ENCODE measurements around the gene TAGLN. TPM values are rescaled to one million over a fixed set of nuclear protein-coding genes. Genes with fewer than 3 reads are reported as not detected.
"Not testable (repeated sequence)": the region's sequence is repeated elsewhere in the genome, so short reads cannot be mapped to it uniquely, and the experiment has no call there.

The TAGLN gene
- total RNA-seq, 4 donors from 2014 or later: 1,588 to 9,854 (median 3,936) TPM

GRCh38 chr11:117180661-117181585 lies 18.2 kb upstream of the TAGLN start:
- H3K4me1 ChIP-seq: peaks cover 5 to 10% of the 10 kb centered on the region in 2 donors
- H3K4me3 ChIP-seq: peak overlapping the region in 1 of 2 donors; percentile 23
- H3K36me3 ChIP-seq: no peaks in the 10 kb centered on the region
- H3K9me3 ChIP-seq: no peaks in the 10 kb centered on the region
- peak overlapping the region; percentile 17 to 42 for H3K27ac ChIP-seq
- no peaks in the 10 kb centered on the region for H3K27me3 ChIP-seq
- intact Hi-C loops (cut with DNase I; ENCODE audit: low total_unique reads): loop anchor here (5.0 kb wide), 1 partner anchor 46 kb away; no protein-coding TSS in a partner anchor
- no peak for TF ChIP-seq POLR2A (IDR thresholded peaks at IDR 0.05)
- peak; percentile 58 to 81 (median 72) for TF ChIP-seq CTCF (IDR thresholded peaks at IDR 0.05)
- DNase-seq: peak; percentile 73 to 85

- Histone ChIP-seq H3K27me3 (no peaks in the 10 kb centered on the region), H3K27ac (peak overlapping the region in 1 of 2 donors; percentile 42), H3K36me3 (no peaks in the 10 kb centered on the region), H3K9me3 (no peaks in the 10 kb centered on the region), H3K4me3 (no peak overlapping the region), H3K4me1 (peaks cover 5 to 10% of the 10 kb centered on the region in 2 donors)
- DNase-seq: no peak
- intact Hi-C loops (cut with DNase I; ENCODE audit: low total_unique reads): loop anchor here (5.0 kb wide), 1 partner anchor 45 kb away; no protein-coding TSS in a partner anchor
- TF ChIP-seq POLR2A (IDR thresholded peaks at IDR 0.05) (no peak), CTCF (IDR thresholded peaks at IDR 0.05) (no peak)
Measured at GRCh38 chr11:117181586-117182550, 17.3 kb upstream of the TAGLN start.

GRCh38 chr11:117182551-117182935 lies 16.6 kb upstream of the TAGLN start:
- Histone ChIP-seq H3K4me3 (no peak overlapping the region), H3K9me3 (no peaks in the 10 kb centered on the region), H3K27ac (no peak overlapping the region), H3K36me3 (no peaks in the 10 kb centered on the region), H3K4me1 (peaks cover 5 to 10% of the 10 kb centered on the region in 2 donors), H3K27me3 (no peaks in the 10 kb centered on the region)
- TF ChIP-seq CTCF (IDR thresholded peaks at IDR 0.05) (no peak), POLR2A (IDR thresholded peaks at IDR 0.05) (no peak)
- DNase-seq: no peak
- intact Hi-C loops (cut with DNase I; ENCODE audit: low total_unique reads): loop anchor here (5.0 kb wide), 1 partner anchor 45 kb away; no protein-coding TSS in a partner anchor

- H3K4me3 ChIP-seq, H3K27me3 ChIP-seq, DNase-seq, H3K9me3 ChIP-seq, H3K36me3 ChIP-seq, H3K27ac ChIP-seq, H3K4me1 ChIP-seq: not testable (repeated sequence)
- intact Hi-C loops (cut with DNase I; ENCODE audit: low total_unique reads): loop anchor here (5.0 kb wide), 1 partner anchor 44 kb away; no protein-coding TSS in a partner anchor
Measured at GRCh38 chr11:117183178-117183577, 16.0 kb upstream of the TAGLN start.

GRCh38 chr11:117183724-117184349 lies 15.3 kb upstream of the TAGLN start:
- Histone ChIP-seq H3K4me1 (peaks cover 0 to 10% of the 10 kb centered on the region in 2 donors), H3K4me3 (no peak overlapping the region), H3K27ac (no peak overlapping the region), H3K36me3 (no peaks in the 10 kb centered on the region), H3K9me3 (no peaks in the 10 kb centered on the region), H3K27me3 (no peaks in the 10 kb centered on the region)
- intact Hi-C loops (cut with DNase I; ENCODE audit: low total_unique reads): loop anchor here (5.0 kb wide), 1 partner anchor 43 kb away; no protein-coding TSS in a partner anchor
- DNase-seq: peak in 1 of 2 donors; percentile 10
- no peak for TF ChIP-seq POLR2A (IDR thresholded peaks at IDR 0.05)
- no peak for TF ChIP-seq CTCF (IDR thresholded peaks at IDR 0.05)

Data from uterus (tissue), 4 donors.